Kidney (tissue), 14 donors: ENCODE data around the gene MIGA1. TPM values are rescaled to one million over a fixed set of nuclear protein-coding genes. Genes with fewer than 3 reads are reported as not detected.

Experiments used
- DNase-seq, 5 donors: peaks; one replicate each; pipeline ENCODE4 v3.0.0-alpha.2; 2013 to 2020
- FAIRE-seq: peaks from 2 replicates; lab custom pipeline; 2012; peaks lifted over from hg19 to GRCh38; lab: Jason Lieb, UNC
- H3K27ac ChIP-seq, 2 donors: one replicate each; pipeline ENCODE4 v1.7.0; 2013; ENCODE audit warnings: low read depth in 2 of 2, low read length in 2 of 2, inconsistent platforms in 1 of 2
- H3K27me3 ChIP-seq: one replicate; pipeline ENCODE4 v1.7.1; 2013; ENCODE audit warnings: low read length, inconsistent platforms; ENCODE audit not compliant: control insufficient read depth, insufficient read depth
- H3K36me3 ChIP-seq, 3 donors: one replicate each; pipeline versions ENCODE4 v1.7.0 to v1.7.1; 2013; ENCODE audit warnings: low read length in 3 of 3, control low read depth in 1 of 3, inconsistent platforms in 1 of 3; ENCODE audit not compliant: insufficient read depth in 3 of 3, control insufficient read depth in 2 of 3
- H3K4me1 ChIP-seq, 3 donors: one replicate each; pipeline versions ENCODE4 v1.7.0 to v1.7.1; 2013; ENCODE audit warnings: low read length in 3 of 3, inconsistent platforms in 1 of 3, low read depth in 1 of 3; ENCODE audit not compliant: control insufficient read depth in 2 of 3, insufficient read depth in 2 of 3
- H3K4me3 ChIP-seq, 3 donors: one replicate each; pipeline versions ENCODE4 v1.7.0 to v1.8.1; 2013; ENCODE audit warnings: low read length in 3 of 3, control low read depth in 1 of 3, inconsistent platforms in 1 of 3
- H3K9ac ChIP-seq, 3 donors: one replicate each; pipeline versions ENCODE4 v1.7.0 to v1.7.1; 2013; ENCODE audit warnings: low read length in 3 of 3, control low read depth in 1 of 3, inconsistent platforms in 1 of 3
- H3K9me3 ChIP-seq, 3 donors: one replicate each; pipeline versions ENCODE4 v1.7.0 to v1.7.1; 2013; ENCODE audit warnings: low read length in 3 of 3, control low read depth in 1 of 3, inconsistent platforms in 1 of 3; ENCODE audit not compliant: control insufficient read depth in 2 of 3, insufficient read depth in 1 of 3
- CTCF ChIP-seq: IDR thresholded peaks from 3 replicates; pipeline ENCODE4 v1.5.1; 2012; ENCODE audit warnings: mild to moderate bottlenecking, moderate library complexity, borderline replicate concordance; ENCODE audit not compliant: insufficient read depth; ENCODE audit errors: extremely low read depth
- intact Hi-C: fragments of 100-400 bp; cut with DNase I; formaldehyde crosslinking; loops from one replicate; pipeline ENCODE4 v1.11.1; 2022
- polyA plus RNA-seq: library from polyadenylated mRNA; stranded (reverse); fragments of 350-450 nt; fragmentation: Illumina TruSeq; extraction: RNeasy Lipid Tissue Mini Kit (QIAGEN cat#74804); gene quantifications from one replicate; pipeline ENCODE4 v1.2.3, GENCODE V29; 2014; ENCODE audit warnings: low read depth, low replicate concordance; ENCODE audit not compliant: insufficient read depth
- total RNA-seq: library from RNA; stranded (reverse); fragmentation: NEBNext Ultra II Directional; extraction: Animal tissue kit (Norgen Biotek cat#: 25700); gene quantifications from one replicate; pipeline ENCODE4 v1.2.1, GENCODE V29; 2021
- donor health status: control.
- donor health status: control.
- donor health status: control.
- donor health status: control.
- donor health status: control.
- donor health status: DM: yes; HTN: yes; CAD: no.
- donor health status: Normal renal cell carcinoma (clear cell type).

MIGA1 gene
- total and polyA plus RNA-seq, 2 donors from 2014 or later = 5.4 to 25.5 TPM

- FAIRE-seq (no peak), DNase-seq (no peak)
- Histone ChIP-seq H3K9me3 (no peaks in the 10 kb centered on the region), H3K27ac (no peak overlapping the region), H3K9ac (no peak overlapping the region), H3K4me3 (no peak overlapping the region), H3K36me3 (no peaks in the 10 kb centered on the region), H3K27me3 (no peaks in the 10 kb centered on the region), H3K4me1 (no peaks in the 10 kb centered on the region)
- TF ChIP-seq CTCF = no peak
- intact Hi-C loops = no loop called here
These were observed 111.8 kb downstream of the MIGA1 start for GRCh38 chr1:77891200-77891599.

GRCh38 chr1:77899647-77900320, 120.3 kb downstream of the MIGA1 start:
- no peak for DNase-seq
- no peak for TF ChIP-seq CTCF
- no peaks in the 10 kb centered on the region for H3K36me3 ChIP-seq
- H3K4me1 ChIP-seq = no peaks in the 10 kb centered on the region
- H3K9me3 ChIP-seq = no peaks in the 10 kb centered on the region
- no peak for FAIRE-seq
- intact Hi-C loops = no loop called here
- no peak overlapping the region for H3K9ac ChIP-seq
- no peak overlapping the region for H3K27ac ChIP-seq
- H3K4me3 ChIP-seq = no peak overlapping the region
- H3K27me3 ChIP-seq = no peaks in the 10 kb centered on the region

GRCh38 chr1:77900687-77901293, 121.3 kb downstream of the MIGA1 start:
- no peaks in the 10 kb centered on the region for H3K36me3 ChIP-seq
- TF ChIP-seq CTCF = peak; percentile 67
- no peak overlapping the region for H3K9ac ChIP-seq
- no peak overlapping the region for H3K4me3 ChIP-seq
- H3K27me3 ChIP-seq = no peaks in the 10 kb centered on the region
- H3K27ac ChIP-seq = no peak overlapping the region
- no peaks in the 10 kb centered on the region for H3K4me1 ChIP-seq
- FAIRE-seq = peak; percentile 67
- no peaks in the 10 kb centered on the region for H3K9me3 ChIP-seq
- DNase-seq = peak in 3 of 5 donors; percentile 39 to 76 (median 71)
- intact Hi-C loops = no loop called here
